Skeletal muscle cell (primary cell): ENCODE results near the gene CORO7.

Experiments used
- DNase-seq: peaks from one replicate; pipeline ENCODE4 v3.0.0-alpha.2; 2010; ENCODE audit warnings: low read depth
- H3K4me3 ChIP-seq: 2 replicates; pipeline ENCODE4 v1.5.1; 2011; ENCODE audit warnings: low read depth, mild to moderate bottlenecking, control low read depth, low read length, moderate library complexity

The CORO7 gene

DNA sequence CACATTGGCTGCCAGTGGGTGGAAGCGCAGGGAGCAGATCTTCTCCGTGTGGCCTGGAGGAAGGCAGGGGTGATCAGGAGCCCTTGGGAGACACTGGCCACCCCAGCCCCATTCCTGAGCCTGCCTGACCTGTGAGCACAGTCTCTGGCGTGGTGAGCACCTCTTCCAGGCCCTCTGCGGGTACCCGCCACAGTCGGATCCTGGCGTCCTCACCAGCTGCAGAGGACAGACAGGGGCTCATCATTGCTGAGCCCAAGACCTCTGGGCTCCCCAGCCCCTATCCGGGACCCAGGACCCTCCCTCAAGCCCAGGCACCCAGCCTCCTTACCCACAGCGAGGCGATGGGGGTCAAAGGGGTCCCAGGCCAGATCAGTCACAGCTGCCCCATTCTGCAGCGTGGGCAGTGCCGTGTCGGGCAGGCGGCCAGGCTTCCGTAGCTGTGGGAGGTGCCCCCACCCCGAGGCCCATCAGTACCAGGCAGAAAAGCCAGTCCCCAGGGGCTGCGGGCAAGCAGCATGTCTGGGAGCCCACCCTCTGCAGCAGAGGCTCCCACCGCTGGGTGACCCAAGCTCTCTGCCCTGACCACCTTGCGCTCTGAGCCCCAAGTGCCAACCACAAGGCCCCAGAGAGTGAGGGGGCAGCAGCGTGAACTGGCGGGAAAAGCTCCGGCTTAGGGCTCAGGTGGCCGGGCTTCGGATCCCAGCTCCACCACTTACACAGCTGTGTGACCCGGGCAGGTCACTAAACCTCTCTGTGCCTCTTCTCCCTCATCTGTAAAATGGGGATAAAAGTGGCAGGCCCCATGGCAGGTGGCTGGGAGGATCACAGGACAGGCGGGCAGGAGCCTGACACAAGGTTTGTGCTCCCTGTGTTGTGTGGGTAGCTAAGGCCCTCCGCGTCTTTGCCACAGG lies 55.1 kb downstream of the CORO7 start:
- H3K4me3 ChIP-seq: no peak overlapping the region

DNA sequence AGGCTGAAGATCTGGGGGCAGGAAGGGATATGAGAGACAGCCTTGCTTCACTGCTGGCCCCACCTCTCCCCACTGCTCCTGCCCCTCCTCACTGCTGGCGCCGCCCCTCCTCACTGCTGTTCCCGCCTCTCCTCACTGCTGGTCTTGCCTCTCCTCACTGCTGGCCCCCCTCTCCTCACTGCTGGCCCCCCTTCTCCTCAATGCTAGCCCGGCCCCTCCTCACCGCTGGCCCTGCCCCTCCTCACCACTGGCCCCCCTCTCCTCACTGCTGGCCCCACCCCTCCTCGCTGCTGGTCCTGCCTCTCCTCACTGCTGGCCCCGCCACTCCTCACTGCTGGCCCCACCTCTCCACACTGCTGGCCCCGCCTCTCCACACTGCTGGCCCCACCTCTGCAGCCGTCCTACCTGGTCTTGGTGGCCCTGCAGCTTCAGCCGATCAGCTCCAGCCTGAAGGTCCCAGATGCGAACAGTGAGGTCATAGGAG lies 55.8 kb downstream of the CORO7 start:
- no peak overlapping the region for H3K4me3 ChIP-seq
- no peak for DNase-seq

More for the DNA sequence above, 55.1 kb downstream of the CORO7 start:
- no peak for DNase-seq

DNA sequence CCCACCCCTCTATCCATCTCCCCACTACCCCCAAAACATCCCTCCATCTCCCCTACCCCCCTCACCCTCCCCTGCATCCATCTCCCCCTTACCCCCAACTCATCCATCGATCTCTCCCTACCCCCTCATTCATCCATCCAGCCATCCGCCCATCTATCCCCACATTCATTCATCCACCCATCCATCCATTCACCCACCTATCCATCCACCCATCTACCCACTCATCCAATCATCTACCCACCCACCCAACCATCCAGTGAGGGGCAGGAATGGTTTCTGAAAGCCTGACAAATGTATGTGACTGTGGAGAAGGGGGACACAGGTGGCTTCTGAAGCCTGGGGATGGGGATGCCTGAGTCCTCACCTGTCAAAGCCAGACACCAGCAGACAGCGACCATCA lies 56.5 kb downstream of the CORO7 start:
- H3K4me3 ChIP-seq: no peak overlapping the region
- no peak for DNase-seq

DNA sequence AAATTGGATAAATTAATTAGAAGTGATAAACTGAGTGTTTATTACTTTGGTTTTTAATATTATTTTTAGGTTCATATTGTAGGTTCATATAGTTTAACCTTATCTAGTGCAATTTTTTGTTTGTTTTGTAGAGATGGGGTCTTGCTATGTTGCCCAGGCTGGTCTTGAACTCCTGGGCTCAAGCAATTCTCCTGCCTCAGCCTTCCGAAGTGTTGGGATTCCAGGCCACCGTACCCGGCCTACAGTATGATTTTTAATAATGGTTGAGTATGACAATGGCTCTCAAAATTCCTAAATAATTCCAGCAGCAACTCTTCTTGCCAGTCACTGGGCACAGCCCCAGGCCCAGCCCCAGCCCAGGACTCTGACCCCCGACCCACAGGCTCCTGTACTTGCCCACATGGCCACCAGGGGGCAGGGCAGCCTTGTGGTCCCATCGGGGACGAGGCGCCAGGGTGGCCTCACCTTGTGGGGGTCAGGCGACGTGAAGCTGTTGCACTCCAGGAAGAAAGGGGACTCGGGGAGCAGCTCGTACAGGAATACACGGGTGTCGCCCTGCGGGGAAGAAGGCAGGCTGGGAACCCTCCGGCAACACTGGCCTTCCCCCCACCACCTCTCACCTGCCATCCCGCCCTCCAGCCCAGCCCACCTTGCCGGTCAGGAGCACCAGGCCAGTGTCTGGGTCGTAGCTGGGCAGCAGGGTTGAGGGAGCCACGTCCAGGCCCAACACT lies 57.4 kb downstream of the CORO7 start:
- no peak overlapping the region for H3K4me3 ChIP-seq
- no peak for DNase-seq

DNA sequence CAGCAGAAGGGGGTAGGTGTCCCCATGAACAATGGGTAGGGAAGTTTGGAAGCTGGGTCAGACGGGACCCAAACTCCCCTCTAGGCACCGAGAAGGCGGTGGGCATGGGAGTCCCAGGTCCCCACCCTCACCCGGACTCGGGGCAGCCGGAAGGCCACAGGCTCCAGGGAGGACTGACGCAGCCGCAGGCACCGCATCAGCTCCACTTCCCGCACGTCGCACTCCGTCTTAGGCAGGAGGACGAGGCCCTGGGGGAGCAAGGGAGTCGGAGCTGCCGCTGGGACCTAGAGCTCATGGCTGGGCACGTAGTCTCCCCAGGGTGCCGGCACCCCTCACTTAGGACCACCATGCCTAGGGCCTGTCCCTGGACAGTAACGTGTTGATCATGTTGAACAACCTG lies 58.2 kb downstream of the CORO7 start:
- no peak overlapping the region for H3K4me3 ChIP-seq
- DNase-seq: no peak

DNA sequence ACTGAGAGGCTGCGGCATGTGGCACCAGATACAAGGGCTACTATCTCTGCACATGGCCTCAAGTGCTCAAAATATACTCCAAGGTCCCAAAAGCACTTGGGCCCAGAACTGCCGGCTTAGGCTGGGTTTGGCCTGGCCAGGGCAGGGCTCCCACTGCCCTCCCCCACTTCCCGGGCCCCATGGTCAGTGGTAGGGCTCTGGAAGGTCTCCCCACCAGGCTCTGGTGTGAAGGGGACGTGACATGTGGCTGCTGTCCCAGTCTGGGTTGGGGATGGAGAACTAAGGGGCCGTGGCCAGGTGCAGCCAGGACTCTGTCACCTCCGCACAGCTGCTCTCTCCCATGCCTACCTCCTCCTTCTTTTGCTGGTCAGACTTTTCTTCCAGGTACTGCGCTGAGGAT lies 59.6 kb downstream of the CORO7 start:
- H3K4me3 ChIP-seq: no peak overlapping the region
- DNase-seq: no peak

DNA sequence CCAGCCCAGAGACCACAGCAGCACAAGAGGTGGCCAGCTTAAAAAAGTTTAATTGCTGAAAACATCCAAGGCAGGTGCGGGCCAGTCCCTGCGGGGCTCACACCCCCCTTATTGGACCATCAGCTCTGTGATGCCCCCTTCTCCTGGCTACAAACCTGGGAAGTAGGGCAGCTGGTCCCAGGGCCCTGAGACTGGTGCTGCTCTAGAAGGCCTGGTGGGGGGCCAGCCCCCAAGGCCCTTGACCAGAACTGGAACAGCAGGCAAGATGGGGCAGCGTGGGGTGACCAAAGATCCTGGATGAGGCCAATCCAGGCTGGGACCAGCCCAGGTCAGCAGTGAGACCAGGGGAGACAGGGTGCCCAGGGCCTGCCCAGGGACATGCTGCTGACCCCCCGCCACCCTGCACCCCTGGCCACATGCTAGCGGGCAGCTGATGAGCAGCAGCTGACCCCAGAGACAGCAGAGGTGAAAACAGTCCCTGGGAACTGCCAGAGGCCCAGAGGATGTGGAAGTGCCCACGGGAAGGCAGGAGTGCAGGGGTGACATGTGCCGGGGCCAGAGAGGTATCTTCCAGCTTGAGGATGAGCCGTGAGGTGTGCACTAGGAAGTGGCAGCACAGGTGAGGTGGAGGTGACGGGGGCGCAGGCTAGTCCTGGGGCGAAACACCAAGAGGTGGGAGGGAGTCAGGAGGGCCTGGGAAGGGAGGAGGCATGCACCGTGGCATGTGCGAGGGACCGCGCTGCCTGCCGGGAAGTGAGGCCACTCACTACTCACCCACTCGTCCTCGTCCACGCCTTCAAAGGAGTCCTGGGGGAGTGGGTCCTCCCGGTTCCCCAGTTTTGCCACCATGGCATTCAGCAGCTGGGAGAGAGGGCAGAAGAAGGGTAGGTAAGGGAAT lies 61.6 kb downstream of the CORO7 start:
- DNase-seq: no peak
- H3K4me3 ChIP-seq: no peak overlapping the region

DNA sequence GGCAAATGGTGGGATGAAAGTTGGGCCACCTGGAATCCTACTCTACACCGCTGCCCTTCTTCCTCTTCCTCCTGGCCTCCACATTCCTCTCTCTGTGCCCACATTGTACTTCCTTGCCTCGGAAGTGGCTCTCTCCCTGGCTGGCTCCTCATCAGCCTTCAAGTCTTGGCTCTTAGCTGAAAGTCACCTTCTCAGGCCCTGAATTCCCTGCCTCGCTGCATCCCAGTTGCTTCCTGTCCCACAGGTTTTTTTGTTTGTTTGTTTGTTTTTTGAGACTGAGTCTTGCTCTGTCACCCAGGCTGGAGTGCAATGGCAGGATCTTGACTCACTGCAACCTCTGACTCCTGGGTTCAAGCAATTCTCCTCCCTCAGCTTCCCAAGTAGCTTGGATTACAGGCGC lies 62.7 kb downstream of the CORO7 start:
- H3K4me3 ChIP-seq: no peak overlapping the region
- no peak for DNase-seq

DNA sequence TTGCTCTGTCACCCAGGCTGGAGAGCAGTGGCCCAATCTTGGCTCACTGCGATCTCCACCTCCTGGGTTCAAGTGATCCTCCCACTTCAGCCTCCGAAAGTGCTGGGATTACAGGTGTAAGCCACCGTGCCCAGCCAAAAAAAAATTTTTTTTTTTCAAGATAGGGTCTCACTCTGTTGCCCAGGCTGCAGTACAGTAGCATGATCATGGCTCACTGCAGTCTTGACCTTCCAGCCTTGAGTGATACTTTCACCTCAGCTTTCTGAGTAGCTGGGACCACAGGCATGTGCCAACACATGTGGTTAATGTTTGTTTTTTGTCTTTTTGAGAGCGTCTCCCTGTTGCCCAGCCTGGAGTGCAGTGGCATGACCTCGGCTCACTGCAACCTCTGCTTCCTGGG lies 63.6 kb downstream of the CORO7 start:
- H3K4me3 ChIP-seq: no peak overlapping the region
- no peak for DNase-seq

DNA sequence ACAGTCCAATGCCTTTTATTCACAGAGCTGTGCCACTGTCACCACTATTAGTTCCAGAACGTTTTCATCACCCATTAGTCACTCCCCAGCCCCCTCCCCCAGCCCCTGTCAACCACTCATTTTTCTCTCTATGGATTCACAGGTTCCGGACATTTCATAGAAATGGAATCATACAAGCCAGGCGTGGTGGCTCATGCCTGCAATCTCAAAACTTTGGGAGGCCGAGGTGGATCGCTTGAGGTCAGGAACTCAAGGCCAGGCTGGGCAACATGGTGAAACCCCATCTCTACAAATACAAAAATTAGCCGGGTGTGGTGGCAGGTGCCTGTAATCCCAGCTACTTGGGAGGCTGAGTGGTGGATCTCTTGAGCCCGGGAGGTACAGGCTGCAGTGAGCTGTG lies 64.5 kb downstream of the CORO7 start:
- no peak for DNase-seq
- H3K4me3 ChIP-seq: no peak overlapping the region

DNA sequence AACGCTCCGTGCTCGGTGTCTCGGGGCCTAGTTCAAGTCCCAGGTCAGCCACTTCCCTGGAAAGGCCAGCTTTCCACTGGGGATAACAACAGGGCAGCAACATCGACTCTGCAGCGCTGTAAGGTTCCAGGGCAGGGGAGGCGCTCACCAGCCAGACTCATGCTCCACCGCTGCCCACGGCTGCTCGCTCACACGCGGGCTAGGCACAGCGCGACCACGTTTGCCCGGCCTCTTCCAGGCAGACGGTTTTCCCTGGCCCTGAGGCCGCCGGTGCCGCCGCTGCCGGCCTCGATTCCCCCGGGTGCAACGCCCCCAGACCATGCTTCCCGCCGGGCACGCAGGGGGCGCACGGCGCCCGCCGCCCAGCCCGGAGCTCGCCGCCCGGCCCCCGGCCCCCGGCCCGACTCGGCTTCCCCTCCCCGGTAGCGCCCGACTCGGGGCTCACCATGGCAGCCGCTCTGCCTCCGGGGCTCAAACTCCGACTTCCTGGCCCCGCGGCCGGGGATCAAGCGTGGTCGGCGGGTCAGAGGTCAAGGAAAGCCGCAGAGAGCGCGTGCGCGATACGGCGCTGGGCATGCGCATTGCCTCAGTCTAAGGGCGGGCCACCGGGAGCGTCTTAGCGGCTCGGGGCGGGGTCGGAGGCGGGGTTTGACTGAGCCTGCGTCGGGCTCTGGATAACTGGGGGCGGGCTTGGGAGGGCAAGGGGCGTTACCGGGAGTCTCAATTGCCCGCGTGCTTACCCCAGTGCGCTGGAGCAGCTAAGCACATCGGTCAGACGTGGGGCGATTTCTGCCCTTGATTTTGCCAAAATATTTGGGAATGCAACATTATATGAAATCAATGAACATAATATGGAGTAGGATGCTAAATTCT lies 65.4 kb downstream of the CORO7 start, which contains the start of gene PAM16:
PAM16 (minus strand) TSS at position 535 of the 873 bp plus-strand sequence; CDS start at position 448, 87 bp downstream.
- DNase-seq: peak; percentile 80
- peak within 1 kb of the TSS; percentile 76 for H3K4me3 ChIP-seq

DNA sequence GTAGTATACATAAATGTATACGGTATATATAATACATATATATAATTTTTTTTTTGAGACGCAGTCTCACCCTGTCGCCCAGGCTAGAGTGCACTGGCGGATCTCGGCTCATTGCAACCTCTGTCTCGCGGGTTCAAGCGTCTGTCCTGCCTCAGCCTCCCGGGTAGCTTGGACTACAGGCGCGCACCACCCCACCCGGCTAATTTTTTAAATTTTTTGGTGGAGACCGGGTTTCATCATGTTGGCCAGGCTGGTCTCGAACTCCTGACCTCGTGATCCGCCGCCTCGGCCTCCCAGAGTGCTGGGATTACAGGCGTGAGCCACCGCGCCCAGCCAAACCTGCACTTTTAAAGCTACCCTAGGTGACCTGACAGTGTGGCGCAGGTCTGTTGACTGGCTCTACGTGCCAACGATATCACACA lies 66.0 kb downstream of the CORO7 start:
- DNase-seq: no peak
- peak overlapping the region; percentile 76 for H3K4me3 ChIP-seq

DNA sequence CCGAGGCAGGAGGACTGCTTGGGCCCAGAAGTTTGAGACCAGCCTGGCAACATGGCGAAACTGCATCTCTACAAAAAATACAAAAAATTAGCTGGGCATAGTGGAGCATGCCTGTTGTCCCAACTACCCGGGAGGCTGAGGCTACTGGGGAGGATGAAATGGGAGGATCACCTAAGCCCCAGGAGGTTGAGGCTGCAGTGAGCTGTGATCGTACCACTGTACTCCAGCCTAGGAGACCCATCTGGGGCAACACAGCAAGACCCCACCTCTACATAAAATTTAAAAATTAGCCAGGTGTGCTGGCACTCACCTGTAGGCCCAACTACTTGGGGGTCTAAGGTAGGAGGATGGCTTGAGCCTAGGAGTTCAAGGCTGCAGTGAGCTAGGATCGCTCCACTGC lies 67.1 kb downstream of the CORO7 start:
- H3K4me3 ChIP-seq: no peak overlapping the region
- no peak for DNase-seq

DNA sequence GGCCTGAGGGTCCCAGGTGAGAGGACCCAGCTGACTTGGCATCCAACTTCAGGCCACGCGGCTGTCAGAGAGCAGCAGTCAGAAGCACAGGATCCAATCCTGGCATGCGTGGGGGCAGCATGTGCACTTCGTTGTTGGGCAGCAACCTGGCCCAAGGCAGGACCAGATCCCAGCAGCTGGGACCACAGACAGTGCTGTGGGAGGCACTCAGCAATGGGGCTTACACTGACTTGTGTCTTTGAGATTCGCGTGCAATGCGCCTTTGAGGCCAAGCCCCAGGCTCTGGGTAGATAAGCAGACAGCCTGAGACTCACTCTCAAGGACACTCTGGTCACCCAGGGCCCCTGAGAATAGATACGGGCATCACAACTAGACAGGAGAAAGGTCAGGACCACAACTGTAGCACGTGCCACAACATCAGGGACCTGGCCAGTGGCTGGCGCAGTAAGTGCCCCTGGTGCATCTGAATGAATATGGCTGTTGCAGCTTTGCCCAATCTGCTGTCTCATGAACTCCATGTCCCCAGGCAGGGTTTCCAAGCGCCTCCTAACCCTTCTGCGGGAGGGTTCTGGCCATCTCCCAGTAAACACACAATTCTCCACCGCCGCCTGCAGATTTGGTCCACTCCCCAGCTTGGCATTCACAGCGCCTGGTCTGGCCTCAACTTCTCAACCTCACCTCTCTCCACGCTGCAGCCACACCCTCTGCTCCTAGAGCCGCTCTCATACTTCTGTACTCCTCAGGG lies 68.5 kb downstream of the CORO7 start:
- no peak overlapping the region for H3K4me3 ChIP-seq
- DNase-seq: no peak

DNA sequence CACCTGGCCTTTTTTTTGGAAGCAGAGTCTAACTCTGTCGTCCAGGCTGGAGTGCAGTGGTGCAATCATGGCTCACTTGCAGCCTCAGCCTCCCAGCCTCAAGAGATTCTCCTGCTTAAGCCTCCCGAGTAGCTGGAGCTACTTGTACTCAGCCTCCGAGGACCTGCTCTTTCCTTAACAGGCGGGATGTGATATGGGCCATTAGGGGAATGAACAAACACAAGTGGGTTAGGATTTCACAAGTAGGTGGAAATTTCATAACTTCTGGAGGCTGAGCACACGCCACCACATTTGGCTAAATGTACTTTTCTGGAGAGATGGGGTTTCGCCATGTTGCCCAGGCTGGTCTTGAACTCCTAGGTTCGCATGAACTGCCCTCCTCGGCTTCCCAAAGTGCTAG lies 69.4 kb downstream of the CORO7 start:
- peak; percentile 39 for DNase-seq
- H3K4me3 ChIP-seq: no peak overlapping the region

DNA sequence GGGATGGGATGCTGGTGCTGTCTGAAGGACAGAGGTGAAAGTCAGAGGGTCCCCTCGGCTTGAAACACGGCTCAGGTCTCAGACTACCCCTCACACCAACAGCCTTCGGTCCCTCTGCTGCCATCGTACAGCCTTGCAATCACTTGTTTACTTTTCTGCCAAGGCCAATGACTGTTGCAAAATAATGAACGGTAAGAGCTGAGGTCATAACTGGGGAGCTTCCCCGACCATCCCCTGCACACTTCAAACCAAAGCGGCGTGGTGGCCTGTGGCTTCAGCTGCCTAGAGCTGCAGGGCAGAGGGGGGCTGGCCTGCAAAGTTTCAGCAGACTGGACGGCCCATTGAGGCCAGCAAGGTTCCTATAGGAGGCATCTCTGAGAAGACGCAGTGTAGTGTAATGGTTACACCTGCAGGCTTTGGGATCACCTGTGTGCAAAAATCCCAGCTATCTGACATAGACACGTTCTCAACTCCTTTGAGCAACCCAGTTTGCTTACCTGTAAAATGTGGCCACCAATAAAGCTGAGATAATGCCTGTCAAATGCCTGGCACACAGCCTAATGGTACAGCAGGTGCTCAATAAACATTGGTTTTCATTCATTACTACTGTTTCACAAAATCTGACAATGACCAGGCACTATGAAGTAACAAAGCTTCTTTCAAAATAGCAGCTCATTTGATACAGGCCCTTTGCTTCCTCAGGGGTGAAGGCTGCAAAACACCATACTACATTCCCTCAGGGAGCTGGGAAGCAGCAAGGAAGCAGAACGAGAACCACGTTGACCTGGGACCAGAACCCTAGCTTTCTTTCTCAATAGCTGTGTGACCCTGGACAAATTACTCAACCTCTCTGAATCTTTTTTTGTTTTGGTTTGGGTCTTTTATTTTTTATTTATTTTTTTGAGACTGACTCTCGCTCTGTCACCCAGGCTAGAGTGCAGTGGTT lies 70.3 kb downstream of the CORO7 start:
- no peak overlapping the region for H3K4me3 ChIP-seq
- no peak for DNase-seq
